OCI-LY1 (cell line): Measurements from ENCODE around the gene MAP3K7.

Experiments used
- H2AFZ ChIP-seq: fragments of 200-600 bp; sonication (generic), shearing (Covaris generic); 2 replicates; pipeline ENCODE4 v1.6.0; 2014; ENCODE audit warnings: antibody characterized with exemption, mild to moderate bottlenecking, low read length
- H3F3A ChIP-seq: fragments of 200-600 bp; sonication (generic), shearing (Covaris generic); 2 replicates; pipeline ENCODE4 v1.6.0; 2014; ENCODE audit warnings: mild to moderate bottlenecking, antibody characterized with exemption, low read length, moderate library complexity; ENCODE audit not compliant: insufficient read depth
- H3K27ac ChIP-seq: fragments of 200-600 bp; sonication (generic); 2 replicates; pipeline ENCODE4 v1.5.1; 2014; ENCODE audit warnings: low read length, mixed run types, mild to moderate bottlenecking, low read depth; ENCODE audit not compliant: poor library complexity, severe bottlenecking
- H3K27me3 ChIP-seq: fragments of 200-600 bp; sonication (generic); 2 replicates; pipeline ENCODE4 v1.6.0; 2014; ENCODE audit warnings: antibody characterized with exemption, mild to moderate bottlenecking, low read length, moderate library complexity; ENCODE audit not compliant: insufficient read depth
- H3K36me3 ChIP-seq: fragments of 200-600 bp; sonication (generic); 2 replicates; pipeline ENCODE4 v1.6.1; 2014; ENCODE audit warnings: mild to moderate bottlenecking, antibody characterized with exemption, low read length, moderate library complexity, mixed read lengths; ENCODE audit not compliant: insufficient read depth
- H3K4me1 ChIP-seq: fragments of 200-600 bp; sonication (generic); 2 replicates; pipeline ENCODE4 v1.5.1; 2014; ENCODE audit warnings: mild to moderate bottlenecking, low read length, moderate library complexity; ENCODE audit not compliant: insufficient read depth, severe bottlenecking
- H3K4me2 ChIP-seq: fragments of 200-600 bp; sonication (generic), shearing (Covaris generic); 2 replicates; pipeline ENCODE4 v1.6.1; 2014; ENCODE audit warnings: low read length
- H3K4me3 ChIP-seq: fragments of 200-600 bp; sonication (generic); 2 replicates; pipeline ENCODE4 v1.5.1; 2014; ENCODE audit warnings: low read length, low read depth, mild to moderate bottlenecking, mixed read lengths; ENCODE audit not compliant: poor library complexity, severe bottlenecking
- H3K79me2 ChIP-seq: fragments of 200-600 bp; shearing (Covaris generic); 2 replicates; pipeline ENCODE4 v1.6.1; 2016; ENCODE audit warnings: mixed run types, low read length, mixed read lengths; ENCODE audit not compliant: insufficient read depth
- H3K9ac ChIP-seq: fragments of 200-600 bp; sonication (generic), shearing (Covaris generic); 2 replicates; pipeline ENCODE4 v1.6.1; 2014; ENCODE audit warnings: mild to moderate bottlenecking, low read length, mixed read lengths
- H3K9me2 ChIP-seq: fragments of 200-600 bp; sonication (generic), shearing (Covaris generic); 2 replicates; pipeline ENCODE4 v1.6.1; 2014; ENCODE audit warnings: low read depth, mild to moderate bottlenecking, low read length, mixed read lengths
- H3K9me3 ChIP-seq: fragments of 200-600 bp; shearing (Covaris generic); 2 replicates; pipeline ENCODE4 v1.6.1; 2014; ENCODE audit warnings: low read length, mixed read lengths
- H4K20me1 ChIP-seq: fragments of 200-600 bp; sonication (generic), shearing (Covaris generic); 2 replicates; pipeline ENCODE4 v1.6.0; 2016; ENCODE audit warnings: mild to moderate bottlenecking, low read length; ENCODE audit not compliant: insufficient read depth
- CTCF ChIP-seq: fragments of 200-600 bp; sonication (generic), shearing (Covaris generic); IDR thresholded peaks from 2 replicates; pipeline ENCODE4 v1.5.1; 2017; ENCODE audit warnings: mild to moderate bottlenecking, antibody characterized with exemption, low read length, moderate library complexity, mixed read lengths
- EZH2 ChIP-seq: fragments of 200-600 bp; sonication (generic), shearing (Covaris generic); IDR thresholded peaks from 2 replicates; pipeline ENCODE4 v1.8.0; 2017; ENCODE audit warnings: borderline replicate concordance, mixed run types, mild to moderate bottlenecking, antibody characterized with exemption, low read length, moderate library complexity, mixed read lengths

The MAP3K7 gene

GRCh38 chr6:90604546-90604945 lies 17.7 kb upstream of the MAP3K7 start:
- TF ChIP-seq CTCF (no peak), EZH2 (no peak)
- no peak overlapping the region for H3K4me3 ChIP-seq
- no peaks in the 10 kb centered on the region for H3K9me2 ChIP-seq
- H3K27ac ChIP-seq, result no peak overlapping the region
- H3K9ac ChIP-seq, result no peak overlapping the region
- no peaks in the 10 kb centered on the region for H3K4me1 ChIP-seq
- H3K9me3 ChIP-seq, result no peaks in the 10 kb centered on the region
- no peaks in the 10 kb centered on the region for H3K27me3 ChIP-seq
- H3K4me2 ChIP-seq, result no peak overlapping the region
- H2AFZ ChIP-seq, result no peak overlapping the region
- no peaks in the 10 kb centered on the region for H3K79me2 ChIP-seq
- no peaks in the 10 kb centered on the region for H3F3A ChIP-seq
- no peaks in the 10 kb centered on the region for H4K20me1 ChIP-seq
- no peaks in the 10 kb centered on the region for H3K36me3 ChIP-seq

GRCh38 chr6:90599151-90599550 lies 12.3 kb upstream of the MAP3K7 start:
- Histone ChIP-seq H3K4me2 (no peak overlapping the region), H3K9me3 (no peaks in the 10 kb centered on the region), H4K20me1 (no peaks in the 10 kb centered on the region), H2AFZ (no peak overlapping the region), H3K27ac (no peak overlapping the region), H3K79me2 (no peaks in the 10 kb centered on the region), H3K4me1 (no peaks in the 10 kb centered on the region), H3F3A (no peaks in the 10 kb centered on the region), H3K27me3 (no peaks in the 10 kb centered on the region), H3K9ac (no peak overlapping the region), H3K36me3 (no peaks in the 10 kb centered on the region), H3K9me2 (no peaks in the 10 kb centered on the region), H3K4me3 (no peak overlapping the region)
- TF ChIP-seq EZH2 (no peak), CTCF (no peak)

DNA sequence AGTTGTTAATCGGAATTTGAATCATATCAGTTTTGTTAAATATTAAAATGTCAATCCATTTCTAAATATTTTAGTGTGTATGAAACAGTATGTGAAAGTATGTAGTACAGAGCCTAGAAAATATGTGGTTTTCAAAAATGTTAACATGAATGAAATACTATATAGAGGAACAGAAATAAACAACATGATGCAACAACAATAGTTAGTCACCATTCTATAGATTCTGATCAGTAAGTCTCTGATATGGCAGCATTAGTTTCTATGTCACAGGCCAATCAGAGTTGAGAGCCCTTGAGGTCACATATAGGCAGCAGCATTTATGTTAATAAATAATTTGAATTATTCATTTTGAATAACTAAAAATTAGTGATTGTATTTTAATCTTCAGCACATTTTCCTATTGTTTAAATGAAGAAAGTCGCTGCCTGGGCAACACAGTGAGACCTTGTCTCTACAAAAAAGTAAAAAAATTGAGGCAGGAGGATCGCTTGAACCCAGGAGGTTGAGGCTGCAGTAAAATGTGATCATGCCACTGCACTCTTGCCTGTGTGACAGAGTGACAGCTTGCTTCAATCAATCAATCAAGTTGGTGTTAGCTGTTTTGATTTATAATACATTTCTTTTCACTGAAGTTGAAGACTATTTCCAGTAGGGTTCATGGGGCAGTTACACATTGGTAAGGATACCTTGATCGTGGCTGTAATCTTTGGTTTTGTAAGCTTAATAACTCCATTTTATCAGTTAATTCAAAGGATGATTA lies 11.5 kb upstream of the MAP3K7 start:
- Histone ChIP-seq H3K27me3 (no peaks in the 10 kb centered on the region), H2AFZ (no peak overlapping the region)

More for the DNA sequence above, 11.5 kb upstream of the MAP3K7 start:
- H3F3A ChIP-seq, result no peaks in the 10 kb centered on the region
- no peaks in the 10 kb centered on the region for H3K36me3 ChIP-seq
- H3K27ac ChIP-seq, result no peak overlapping the region
- no peaks in the 10 kb centered on the region for H3K9me2 ChIP-seq
- H3K4me1 ChIP-seq, result no peaks in the 10 kb centered on the region
- no peak overlapping the region for H3K4me2 ChIP-seq
- no peaks in the 10 kb centered on the region for H4K20me1 ChIP-seq
- no peaks in the 10 kb centered on the region for H3K9me3 ChIP-seq
- no peak for TF ChIP-seq EZH2
- no peak for TF ChIP-seq CTCF
- H3K79me2 ChIP-seq, result no peaks in the 10 kb centered on the region
- H3K9ac ChIP-seq, result no peak overlapping the region
- H3K4me3 ChIP-seq, result no peak overlapping the region
